ENCODE results near the gene CASK. TPM values are rescaled to one million over a fixed set of nuclear protein-coding genes. Genes with fewer than 3 reads are reported as not detected.

The CASK gene
- total RNA-seq, 1 donor from 2014 or later = 13.4 TPM

- intact Hi-C loops (cut with micrococcal nuclease) = loop anchor here (5.0 kb wide), 1 partner anchor 61 kb away; no protein-coding TSS in a partner anchor
- no peak for DNase-seq
- TF ChIP-seq CTCF (IDR thresholded peaks at IDR 0.05; ENCODE audit: borderline replicate concordance) = no peak
- no peak overlapping the region for H3K4me3 ChIP-seq
- no peaks in the 10 kb centered on the region for H3K9me3 ChIP-seq (replicated peaks)
- peaks cover 16% of the 10 kb centered on the region for H3K4me1 ChIP-seq
- peak overlapping the region; percentile 3 for H3K27ac ChIP-seq (replicated peaks)
- H3K36me3 ChIP-seq = no peaks in the 10 kb centered on the region
- H3K27me3 ChIP-seq (ENCODE audit: low read depth) = no peaks in the 10 kb centered on the region
These were observed 257.1 kb downstream of the CASK start for GRCh38 chrX:41666251-41666650.

GRCh38 chrX:41665686-41666085 lies 257.7 kb downstream of the CASK start:
- no peaks in the 10 kb centered on the region for H3K36me3 ChIP-seq
- no peak for TF ChIP-seq CTCF (IDR thresholded peaks at IDR 0.05; ENCODE audit: borderline replicate concordance)
- H3K9me3 ChIP-seq (replicated peaks) = no peaks in the 10 kb centered on the region
- no peak overlapping the region for H3K4me3 ChIP-seq
- no peak for DNase-seq
- peaks cover 16% of the 10 kb centered on the region for H3K4me1 ChIP-seq
- intact Hi-C loops (cut with micrococcal nuclease) = loop anchor here (5.0 kb wide), 1 partner anchor 62 kb away; no protein-coding TSS in a partner anchor
- no peak overlapping the region for H3K27ac ChIP-seq (replicated peaks)
- H3K27me3 ChIP-seq (ENCODE audit: low read depth) = no peaks in the 10 kb centered on the region

GRCh38 chrX:41664908-41665307 lies 258.4 kb downstream of the CASK start:
- no peak for TF ChIP-seq CTCF (IDR thresholded peaks at IDR 0.05; ENCODE audit: borderline replicate concordance)
- Histone ChIP-seq H3K4me1 (peaks cover 16% of the 10 kb centered on the region), H3K4me3 (no peak overlapping the region), H3K27ac (replicated peaks) (no peak overlapping the region), H3K9me3 (replicated peaks) (no peaks in the 10 kb centered on the region), H3K36me3 (peaks cover 4% of the 10 kb centered on the region), H3K27me3 (ENCODE audit: low read depth) (no peaks in the 10 kb centered on the region)
- intact Hi-C loops (cut with micrococcal nuclease) = loop anchor here (5.0 kb wide), 1 partner anchor 62 kb away; no protein-coding TSS in a partner anchor
- no peak for DNase-seq

GRCh38 chrX:41664375-41664901 lies 258.9 kb downstream of the CASK start:
- intact Hi-C loops (cut with micrococcal nuclease) = no loop called here
- H3K9me3 ChIP-seq (replicated peaks) = no peaks in the 10 kb centered on the region
- no peak for DNase-seq
- H3K36me3 ChIP-seq = peaks cover 8% of the 10 kb centered on the region
- H3K27ac ChIP-seq (replicated peaks) = no peak overlapping the region
- no peak overlapping the region for H3K4me3 ChIP-seq
- TF ChIP-seq CTCF (IDR thresholded peaks at IDR 0.05; ENCODE audit: borderline replicate concordance) = no peak
- H3K4me1 ChIP-seq = peaks cover 16% of the 10 kb centered on the region
- no peaks in the 10 kb centered on the region for H3K27me3 ChIP-seq (ENCODE audit: low read depth)

GRCh38 chrX:41661366-41662095 lies 261.8 kb downstream of the CASK start:
- peaks cover 16% of the 10 kb centered on the region for H3K4me1 ChIP-seq
- H3K9me3 ChIP-seq (replicated peaks) = no peaks in the 10 kb centered on the region
- no peak overlapping the region for H3K4me3 ChIP-seq
- peaks cover 24% of the 10 kb centered on the region for H3K36me3 ChIP-seq
- H3K27me3 ChIP-seq (ENCODE audit: low read depth) = no peaks in the 10 kb centered on the region
- no peak overlapping the region for H3K27ac ChIP-seq (replicated peaks)
- DNase-seq = no peak
- intact Hi-C loops (cut with micrococcal nuclease) = no loop called here
- TF ChIP-seq CTCF (IDR thresholded peaks at IDR 0.05; ENCODE audit: borderline replicate concordance) = no peak

Measured in left ventricle myocardium inferior (tissue), 1 donor.